NCI-H1092 (cell line): ENCODE data around the gene SFSWAP.
"Not testable (repeated sequence)": the region's sequence is repeated elsewhere in the genome, so short reads cannot be mapped to it uniquely, and the experiment has no call there.

ENCODE experiments used
- DNase-seq: peaks from one replicate; lab custom pipeline; 2025; lab: John Stamatoyannopoulos, UW

Gene SFSWAP

GRCh38 chr12:131702573-131702877 is 8.4 kb upstream of the SFSWAP start:
- DNase-seq: no peak

- no peak for DNase-seq
Observed at GRCh38 chr12:131703161-131703560, 7.7 kb upstream of the SFSWAP start.

- DNase-seq: no peak
Observed at GRCh38 chr12:131704509-131704908, 6.4 kb upstream of the SFSWAP start.

- not testable (repeated sequence) for DNase-seq
Observed at GRCh38 chr12:131706709-131707108, 4.2 kb upstream of the SFSWAP start.

DNA sequence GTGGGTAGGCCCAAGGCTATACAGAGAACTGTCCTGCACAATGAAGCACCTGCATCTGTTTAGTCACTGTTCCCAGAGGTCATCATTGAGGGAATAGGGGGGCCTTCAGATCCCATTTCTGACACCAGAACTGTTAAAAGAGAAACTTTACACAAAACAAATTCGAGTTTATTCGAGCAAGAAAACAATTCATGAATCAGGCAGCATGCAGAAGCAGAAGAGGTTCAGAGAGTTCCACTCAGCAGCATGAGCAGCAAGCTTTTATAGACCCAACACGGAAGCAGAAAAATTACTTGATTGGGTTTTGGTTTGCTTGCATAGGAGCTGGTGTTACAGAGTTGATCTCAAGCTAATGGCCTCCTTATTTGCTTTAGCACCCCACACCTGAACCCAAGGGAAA is 1.7 kb upstream of the SFSWAP start:
- no peak for DNase-seq

DNA sequence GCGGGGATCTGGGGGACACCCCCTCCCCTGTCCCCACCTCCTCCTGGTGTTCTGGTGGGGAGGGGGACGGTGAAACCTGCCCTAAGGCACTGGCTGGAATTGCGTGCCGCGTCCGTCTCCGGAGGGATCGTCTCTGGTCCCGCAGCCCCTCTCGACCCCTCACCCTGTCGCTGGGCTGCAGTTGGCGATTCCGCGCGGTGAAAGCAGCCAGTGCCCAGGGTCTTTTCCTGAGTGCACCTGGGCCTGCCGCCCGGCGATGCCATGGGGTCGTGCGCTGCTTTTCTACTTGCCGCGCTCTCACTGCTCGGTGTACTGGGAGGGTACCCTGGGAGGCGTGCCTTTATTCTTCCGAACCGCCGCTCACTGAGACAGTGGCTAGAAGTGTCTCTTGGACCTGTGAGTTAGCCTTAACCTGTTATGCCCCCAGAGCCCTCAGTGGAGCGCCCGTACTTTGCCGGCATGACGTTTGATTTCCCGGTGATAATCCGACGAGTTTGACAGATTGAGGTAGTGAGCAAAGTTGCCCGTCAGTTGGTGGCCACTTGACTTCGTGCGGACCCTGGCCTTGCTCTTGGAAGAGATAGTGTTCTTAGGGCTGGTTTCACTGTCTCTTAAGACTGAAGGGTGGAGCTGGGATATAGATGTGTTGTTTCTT is 788 bp downstream of the SFSWAP start:
- DNase-seq: no peak

DNA sequence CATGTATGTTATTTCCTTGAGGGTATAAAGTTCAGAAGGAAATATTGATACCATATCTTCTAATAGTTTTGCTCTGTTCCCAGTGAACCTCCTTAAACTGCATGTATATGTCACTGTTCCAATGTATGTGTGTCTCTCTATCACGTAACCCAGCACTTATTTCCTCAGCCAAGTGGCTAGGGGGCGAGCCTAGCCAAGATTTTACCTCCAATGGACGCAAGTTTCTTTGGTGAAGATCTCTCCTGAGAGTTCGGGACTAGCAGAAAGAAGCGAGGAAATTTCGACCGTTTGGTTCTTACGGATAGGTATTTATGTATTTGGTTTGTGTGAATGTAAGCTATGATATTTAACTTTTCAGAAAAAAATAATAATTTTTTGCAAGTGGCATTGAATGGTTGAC is 2.5 kb downstream of the SFSWAP start:
- DNase-seq: no peak

GRCh38 chr12:131714759-131715158 is 3.9 kb downstream of the SFSWAP start:
- no peak for DNase-seq

DNA sequence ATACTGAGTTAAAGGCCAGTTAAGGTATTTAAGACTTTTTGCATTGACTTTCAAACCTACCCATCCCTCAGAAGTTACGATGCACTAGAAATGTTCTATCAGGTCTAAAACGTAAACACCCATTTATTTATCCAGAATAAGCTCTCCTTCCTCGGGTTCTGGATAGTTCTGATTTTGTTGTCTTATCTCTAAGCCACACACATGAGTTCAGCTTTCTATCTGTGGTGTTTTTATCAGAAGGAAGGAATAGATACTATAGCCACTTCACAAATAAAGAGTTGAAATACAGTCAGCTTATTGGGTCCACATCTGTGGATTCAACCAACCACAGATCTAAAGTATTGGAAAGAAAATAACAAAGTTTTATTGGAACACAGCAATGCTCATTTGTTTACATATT is 5.4 kb downstream of the SFSWAP start:
- no peak for DNase-seq

DNA sequence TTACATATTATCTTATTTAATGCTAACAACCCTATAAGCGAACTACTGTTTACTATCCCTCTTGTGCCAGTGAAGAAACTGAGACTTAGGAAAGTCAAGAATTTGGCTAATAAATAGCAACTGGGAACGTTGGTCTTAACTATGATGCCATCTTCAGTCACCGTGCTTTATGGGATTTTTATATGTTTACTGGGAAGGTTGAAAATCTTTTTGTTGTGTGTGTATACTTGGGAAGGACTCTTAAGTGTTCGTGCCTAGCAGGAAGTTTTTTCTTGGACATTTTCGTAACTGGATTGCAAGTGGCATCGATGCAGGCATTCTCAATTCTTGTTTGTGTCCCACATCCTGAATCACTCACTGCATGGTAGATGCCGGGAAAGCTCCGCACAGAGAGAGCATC is 9.4 kb downstream of the SFSWAP start:
- DNase-seq: no peak

GRCh38 chr12:131720921-131721320 is 10.0 kb downstream of the SFSWAP start:
- DNase-seq: no peak

DNA sequence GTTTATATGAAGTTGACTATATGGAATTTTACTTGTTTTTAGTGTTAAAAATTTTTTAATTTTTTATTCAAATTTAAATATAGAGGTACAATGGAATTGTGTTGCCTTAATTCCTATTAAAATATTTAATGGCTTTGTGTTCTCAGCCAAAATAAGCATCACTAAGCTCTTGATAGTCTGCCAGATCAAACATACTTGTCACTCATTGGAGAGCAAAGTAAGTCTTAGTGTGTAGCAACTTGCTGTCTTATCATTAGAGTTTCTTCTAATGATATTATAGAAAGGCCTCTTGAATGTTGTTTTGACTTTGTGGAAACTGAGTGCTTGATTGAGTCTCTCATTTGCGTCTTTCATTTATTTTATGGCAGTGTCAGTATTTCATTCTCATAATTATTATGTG is 10.7 kb downstream of the SFSWAP start:
- no peak for DNase-seq

DNA sequence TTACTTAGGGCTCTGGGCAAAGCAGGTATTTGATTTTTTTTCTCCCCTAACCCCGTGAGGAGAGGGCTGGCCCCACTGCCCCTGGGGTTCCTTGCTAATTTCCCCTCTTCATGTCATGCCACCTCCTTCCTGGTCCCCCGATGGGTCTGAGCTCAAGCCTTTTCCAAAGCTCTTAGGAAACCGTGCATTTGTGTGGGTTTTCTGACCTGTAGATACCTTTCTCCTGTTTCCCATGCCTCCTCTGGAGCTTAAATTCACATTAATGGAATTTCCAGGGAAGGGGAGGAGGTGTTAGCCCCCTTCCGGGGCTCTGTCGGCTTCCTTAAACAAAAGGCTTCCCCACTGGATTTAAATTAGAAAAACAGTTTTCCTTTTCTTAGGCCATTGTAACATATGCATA is 12.6 kb downstream of the SFSWAP start:
- DNase-seq: no peak

GRCh38 chr12:131724534-131724933 is 13.6 kb downstream of the SFSWAP start:
- DNase-seq: no peak

- no peak for DNase-seq
Observed at GRCh38 chr12:131725503-131725902, 14.6 kb downstream of the SFSWAP start.

GRCh38 chr12:131728720-131729119 is 17.8 kb downstream of the SFSWAP start:
- no peak for DNase-seq

DNA sequence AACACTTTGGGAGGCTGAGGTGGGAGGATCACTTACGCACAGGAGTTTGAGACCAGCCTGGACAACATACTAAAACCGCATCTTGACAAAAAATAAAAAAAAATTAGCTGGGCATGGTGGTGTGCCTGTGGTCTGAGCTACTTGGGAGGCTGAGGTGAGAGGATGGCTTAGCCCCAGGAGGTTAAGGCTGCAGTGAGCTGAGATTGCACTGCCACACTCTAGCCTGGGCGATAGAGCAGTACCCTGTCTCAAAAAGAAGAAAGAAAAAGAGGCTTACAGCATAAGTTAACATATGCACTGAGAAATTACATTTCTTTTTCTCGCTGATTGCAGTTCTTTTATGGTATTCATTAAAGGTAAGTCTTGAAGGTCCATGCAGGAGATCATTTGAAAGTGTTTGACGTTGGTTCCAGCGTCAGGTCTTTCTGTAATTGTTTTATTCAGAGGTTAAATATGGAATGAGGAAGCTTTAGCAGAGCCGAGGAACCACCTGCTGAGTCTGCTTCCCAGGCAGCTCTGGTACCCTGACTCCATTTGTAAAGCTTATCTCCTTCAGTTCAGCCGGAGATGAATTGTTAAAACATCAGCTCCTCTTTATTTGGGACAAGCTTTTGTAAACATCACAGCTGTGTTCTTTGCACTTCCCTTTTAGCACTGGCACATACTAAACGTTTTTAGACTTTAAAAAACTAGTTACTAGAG is 18.5 kb downstream of the SFSWAP start:
- DNase-seq: no peak

DNA sequence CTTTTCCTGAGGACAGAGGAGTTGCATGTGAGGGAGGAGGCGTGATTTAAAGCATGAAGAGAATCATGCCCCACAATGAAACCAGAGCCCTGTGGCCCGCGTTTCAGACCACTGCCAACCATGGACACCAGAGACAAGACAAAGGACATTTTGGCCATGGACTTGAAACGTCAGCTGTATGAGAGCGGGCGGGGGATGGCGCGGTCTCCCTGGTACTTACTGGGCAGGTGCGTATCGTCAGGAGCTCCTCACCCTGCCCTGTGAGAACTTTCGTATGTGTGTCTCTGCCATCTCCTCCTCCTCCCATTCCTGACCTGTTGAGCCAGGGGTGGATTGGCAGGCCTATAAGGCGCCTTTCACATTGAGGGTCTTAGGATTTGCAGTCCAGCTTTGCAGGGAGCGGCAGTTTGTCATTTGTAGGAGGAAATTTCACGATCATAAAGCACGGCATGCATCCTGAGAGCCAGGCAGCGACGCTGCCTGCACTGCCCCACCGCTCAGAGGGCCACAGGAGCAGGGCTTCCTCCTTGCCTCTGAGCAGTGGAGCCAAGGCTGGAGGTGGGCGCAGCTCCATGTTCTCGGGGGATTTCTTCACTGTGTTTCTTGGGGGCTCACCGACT is 22.2 kb downstream of the SFSWAP start:
- no peak for DNase-seq

- no peak for DNase-seq
Observed at GRCh38 chr12:131733874-131734273, 23.0 kb downstream of the SFSWAP start.

DNA sequence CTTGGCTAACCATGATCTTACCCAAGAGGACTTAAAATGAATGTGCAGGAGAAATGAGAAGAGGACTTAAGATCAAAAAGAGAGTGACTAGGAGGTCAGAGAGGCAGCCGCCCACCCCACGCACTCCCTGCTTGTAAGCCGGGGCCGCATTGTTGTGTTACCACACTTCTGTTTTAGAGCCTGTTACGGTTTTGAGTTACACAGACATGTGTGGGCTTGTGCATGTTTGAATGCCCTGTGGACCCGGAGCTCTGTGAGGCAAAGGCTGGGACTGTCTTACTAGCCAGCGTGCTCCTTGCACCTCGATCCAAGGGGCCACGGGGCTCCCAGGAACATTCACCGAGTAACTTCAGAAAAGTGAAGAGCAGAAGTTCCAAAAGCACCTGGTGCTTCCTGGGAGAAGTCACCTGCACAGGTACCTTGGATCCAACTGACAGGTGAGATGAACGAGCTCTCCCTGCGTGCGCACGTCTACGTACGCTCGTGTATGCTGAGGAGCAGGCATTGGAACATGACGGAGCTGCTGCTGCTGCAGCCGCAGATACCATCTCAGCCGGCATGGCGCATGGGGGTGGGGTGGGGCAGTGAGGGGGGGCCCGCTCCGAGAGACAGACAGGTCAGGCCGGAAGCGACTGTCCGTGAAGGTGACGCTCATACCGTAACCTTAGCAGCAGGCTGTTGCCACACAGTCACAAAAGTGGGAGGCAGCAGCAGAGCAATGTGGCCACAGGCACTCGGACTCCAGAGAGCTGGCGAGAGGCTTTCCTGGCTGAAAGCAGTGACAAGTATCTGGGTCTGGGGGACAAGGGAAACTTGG is 23.7 kb downstream of the SFSWAP start:
- no peak for DNase-seq

GRCh38 chr12:131735153-131735456 is 24.2 kb downstream of the SFSWAP start:
- no peak for DNase-seq

DNA sequence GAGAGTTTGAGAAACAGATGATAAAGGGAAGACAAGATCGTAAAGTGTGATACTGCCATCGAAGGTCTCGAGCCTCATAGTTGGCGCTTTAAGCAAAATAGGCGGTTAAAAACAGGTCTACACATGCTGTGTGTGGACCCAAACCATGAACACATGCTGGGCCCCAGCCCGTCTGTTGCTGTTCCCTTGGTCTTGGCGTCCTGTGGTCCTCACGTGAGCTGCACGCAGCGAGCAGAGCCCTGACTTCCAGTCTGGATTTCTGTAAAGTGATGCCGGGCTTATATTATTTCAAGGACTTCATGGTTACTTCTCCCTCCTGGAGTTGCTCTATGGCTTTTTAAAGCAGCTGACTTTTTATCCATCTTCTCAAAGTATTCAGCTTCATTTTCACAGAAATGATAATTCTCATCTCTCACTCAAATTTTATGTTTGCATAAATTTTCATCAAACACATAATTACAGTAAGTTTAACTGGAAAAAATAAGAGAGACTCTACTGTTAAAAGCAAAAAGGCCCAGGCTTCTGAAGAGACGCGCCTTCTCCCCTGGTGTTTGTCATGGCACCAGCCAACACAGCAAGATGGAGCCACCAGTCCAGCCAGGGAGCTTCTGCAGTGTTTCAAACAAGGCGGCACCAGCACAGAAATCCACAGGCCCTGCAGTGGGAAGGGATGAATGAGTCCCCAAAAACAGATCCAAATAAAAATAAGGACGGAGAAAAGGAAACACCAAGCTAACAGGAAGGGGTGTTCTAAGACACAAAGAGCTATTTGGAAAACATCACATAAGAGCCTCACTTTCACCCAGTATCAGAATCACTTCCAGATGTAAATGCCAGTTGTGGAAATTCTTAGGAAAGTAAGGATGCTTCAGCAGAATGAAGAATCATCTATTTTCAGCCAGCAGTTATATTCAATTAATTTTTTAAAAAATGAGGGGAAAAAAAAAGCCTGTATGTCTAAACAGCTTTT is 24.9 kb downstream of the SFSWAP start:
- no peak for DNase-seq
